IgD-negative memory B cell (primary cell): ENCODE results near the gene CNGA1. TPM values are rescaled to one million over a fixed set of nuclear protein-coding genes. Genes with fewer than 3 reads are reported as not detected.

Experiments used
- H3K27ac Mint-ChIP-seq, 3 donors: one replicate each; pipeline ENCODE4 v1.8.0; 2020 to 2022; ENCODE audit warnings: mild to moderate bottlenecking in 3 of 3, mixed read lengths in 3 of 3, moderate library complexity in 1 of 3
- H3K27me3 Mint-ChIP-seq: one replicate; pipeline ENCODE4 v1.8.0; 2021; ENCODE audit warnings: mixed read lengths
- H3K36me3 Mint-ChIP-seq: one replicate; pipeline ENCODE4 v1.8.0; 2020; ENCODE audit warnings: mild to moderate bottlenecking, mixed read lengths
- H3K4me1 Mint-ChIP-seq, 3 donors: one replicate each; pipeline ENCODE4 v1.8.0; 2020 to 2022; ENCODE audit warnings: mixed read lengths in 3 of 3, mild to moderate bottlenecking in 1 of 3
- H3K4me3 Mint-ChIP-seq, 4 donors: one replicate each; pipeline ENCODE4 v1.8.0; 2020 to 2022; ENCODE audit warnings: mild to moderate bottlenecking in 4 of 4, mixed read lengths in 4 of 4, moderate library complexity in 3 of 4
- H3K9me3 Mint-ChIP-seq, 3 donors: one replicate each; pipeline ENCODE4 v1.8.0; 2020 to 2021; ENCODE audit warnings: mixed read lengths in 3 of 3, mild to moderate bottlenecking in 1 of 3
- polyA plus RNA-seq: library from polyadenylated mRNA; unstranded; fragments of 300-500 nt; fragmentation: Illumina TruSeq; gene quantifications from one replicate; pipeline ENCODE4 v1.2.3, GENCODE V29; 2021

Gene CNGA1
- polyA plus RNA-seq, 1 donor from 2014 or later, result not detected

DNA sequence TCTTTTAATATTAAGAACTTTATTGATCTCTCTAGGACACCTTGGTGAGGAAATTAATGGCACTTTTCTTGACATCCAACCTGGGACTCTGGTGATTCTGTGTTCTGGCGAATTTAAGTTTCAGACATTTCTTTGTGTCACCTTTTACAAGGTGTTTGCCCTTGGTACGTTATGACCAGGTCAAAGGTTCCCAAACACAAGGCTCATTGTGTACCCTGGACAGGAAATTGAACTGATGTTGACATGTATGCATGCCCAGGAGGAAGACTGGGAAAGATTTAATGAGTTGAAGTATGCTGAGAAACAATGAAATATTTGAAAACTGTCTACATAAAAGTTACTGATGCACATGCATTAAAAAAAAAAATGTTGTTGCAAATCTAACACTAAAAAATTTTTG is 22.2 kb upstream of the CNGA1 start:
- H3K27ac Mint-ChIP-seq, result no peak overlapping the region
- H3K4me3 Mint-ChIP-seq, result no peak overlapping the region
- no peaks in the 10 kb centered on the region for H3K9me3 Mint-ChIP-seq
- no peaks in the 10 kb centered on the region for H3K36me3 Mint-ChIP-seq
- peaks cover 25% of the 10 kb centered on the region for H3K27me3 Mint-ChIP-seq
- peaks cover 10 to 43% (median 40%) of the 10 kb centered on the region in 3 donors for H3K4me1 Mint-ChIP-seq

DNA sequence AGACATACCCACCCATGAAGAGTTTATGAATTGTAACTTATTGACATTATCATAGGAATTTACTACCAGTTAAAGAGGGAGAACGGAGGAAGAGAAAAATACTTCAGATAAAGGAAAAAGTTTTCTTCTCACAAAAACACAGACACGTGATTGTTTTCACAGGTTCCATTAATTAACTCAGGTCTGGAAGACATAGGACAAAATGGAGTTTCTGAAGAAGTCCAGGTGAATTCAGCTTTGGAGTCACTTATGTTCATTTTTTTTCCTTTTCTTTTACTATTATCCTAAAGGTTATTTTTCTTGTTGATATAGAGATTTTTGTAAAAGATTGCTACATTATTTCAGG is 20.6 kb upstream of the CNGA1 start:
- Mint-ChIP-seq H3K27me3 (peaks cover 10% of the 10 kb centered on the region), H3K9me3 (no peaks in the 10 kb centered on the region), H3K4me3 (peak overlapping the region in 2 of 4 donors; percentile 72 to 79), H3K36me3 (no peaks in the 10 kb centered on the region), H3K27ac (peak overlapping the region in 2 of 3 donors; percentile 12 to 26), H3K4me1 (peaks cover 10 to 33% (median 30%) of the 10 kb centered on the region in 3 donors)

DNA sequence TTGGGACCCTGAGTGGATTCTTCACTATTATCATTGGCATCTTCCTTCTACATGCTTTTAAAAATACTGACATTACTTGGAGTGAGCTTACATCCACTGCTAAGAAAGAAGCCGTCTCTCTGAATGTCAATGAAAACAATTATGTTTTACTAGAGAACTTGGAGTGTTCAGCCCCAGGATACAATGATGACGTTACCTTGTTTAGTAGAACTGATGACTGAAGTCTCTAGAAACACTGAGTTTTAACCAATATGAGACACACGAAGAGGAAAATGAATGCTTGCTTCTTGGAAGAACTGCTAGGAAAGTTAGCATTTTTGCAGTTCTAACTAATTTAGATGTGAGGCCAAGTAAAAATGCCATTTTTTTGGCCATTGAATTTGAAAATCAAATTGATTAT is 19.5 kb upstream of the CNGA1 start:
- Mint-ChIP-seq H3K27ac (peak overlapping the region in 1 of 3 donors; percentile 26), H3K27me3 (peaks cover 2% of the 10 kb centered on the region), H3K9me3 (no peaks in the 10 kb centered on the region), H3K4me1 (peaks cover 10 to 28% (median 25%) of the 10 kb centered on the region in 3 donors), H3K36me3 (no peaks in the 10 kb centered on the region), H3K4me3 (no peak overlapping the region)

DNA sequence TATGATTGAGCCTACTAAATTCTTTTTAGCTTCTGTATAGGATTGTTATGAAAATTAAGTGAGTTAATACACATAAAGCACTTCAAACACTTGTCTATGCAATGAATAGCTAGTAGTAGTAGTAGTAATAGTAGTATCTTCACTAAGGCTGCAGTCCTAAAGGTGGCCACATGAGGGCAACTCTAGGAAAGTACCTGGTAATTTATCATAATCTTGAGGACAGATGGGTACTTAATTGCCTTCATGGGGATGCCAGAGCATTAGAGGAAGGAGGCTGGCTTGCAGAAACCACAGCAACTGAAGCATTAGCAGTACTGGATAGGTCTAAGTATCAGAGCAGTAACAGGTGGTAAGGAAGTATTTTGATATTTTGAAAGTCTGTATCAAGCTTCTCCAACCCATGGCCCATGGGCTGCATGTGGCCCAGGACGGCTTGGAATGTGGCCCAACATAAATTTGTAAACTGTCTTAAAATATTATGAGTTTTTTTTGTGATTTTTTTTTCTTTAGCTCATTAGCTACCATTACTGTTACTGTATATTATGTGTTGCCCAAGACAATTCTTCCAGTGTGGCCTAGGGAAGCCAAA is 17.4 kb upstream of the CNGA1 start:
- Mint-ChIP-seq H3K4me3 (no peak overlapping the region), H3K36me3 (no peaks in the 10 kb centered on the region), H3K9me3 (no peaks in the 10 kb centered on the region), H3K27me3 (peaks cover 2% of the 10 kb centered on the region), H3K27ac (peak overlapping the region in 1 of 3 donors; percentile 71), H3K4me1 (peaks cover 10 to 28% (median 25%) of the 10 kb centered on the region in 3 donors)

DNA sequence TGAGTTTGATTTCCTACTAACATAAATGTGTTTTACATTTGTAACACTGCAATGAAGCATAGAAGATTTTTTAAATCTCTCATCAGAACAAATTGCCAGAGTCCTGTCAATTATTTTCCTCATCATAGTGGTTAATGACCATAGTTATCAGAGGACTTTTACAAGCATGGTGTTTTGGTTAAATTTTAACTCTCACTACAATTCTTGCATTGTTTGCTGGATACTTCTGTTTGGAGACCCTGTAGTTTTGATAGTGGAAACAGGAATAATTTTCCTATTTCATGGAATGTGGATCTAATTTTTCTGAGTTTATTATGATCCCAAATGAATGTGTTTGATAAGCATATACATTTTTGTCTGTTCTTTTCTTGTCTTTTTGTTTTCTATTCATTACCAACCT is 16.9 kb upstream of the CNGA1 start:
- no peak overlapping the region for H3K27ac Mint-ChIP-seq
- no peaks in the 10 kb centered on the region for H3K9me3 Mint-ChIP-seq
- no peaks in the 10 kb centered on the region for H3K36me3 Mint-ChIP-seq

DNA sequence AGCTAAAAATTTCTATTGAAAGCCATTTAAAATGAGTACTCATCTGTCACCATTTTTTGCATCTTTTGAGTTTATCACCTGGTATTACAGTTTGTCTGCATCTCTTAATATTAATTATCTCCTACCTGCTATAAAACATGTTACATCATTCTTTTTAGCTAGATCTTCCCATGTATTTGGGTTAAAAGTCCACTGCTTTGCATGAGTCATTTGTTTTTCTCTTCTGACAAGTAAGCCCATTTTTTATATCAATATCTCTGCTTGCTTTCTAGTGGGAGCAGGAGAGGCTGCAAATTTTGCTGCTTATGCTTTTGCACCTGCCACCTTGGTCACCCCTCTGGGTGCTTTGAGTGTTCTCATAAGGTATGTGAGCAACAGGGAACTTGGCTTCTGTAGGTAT is 16.2 kb upstream of the CNGA1 start:
- peaks cover 10 to 33% (median 29%) of the 10 kb centered on the region in 3 donors for H3K4me1 Mint-ChIP-seq
- H3K9me3 Mint-ChIP-seq, result peaks cover 0 to 2% (median 0%) of the 10 kb centered on the region in 3 donors
- H3K4me3 Mint-ChIP-seq, result no peak overlapping the region
- peaks cover 2% of the 10 kb centered on the region for H3K27me3 Mint-ChIP-seq
- H3K27ac Mint-ChIP-seq, result no peak overlapping the region
- H3K36me3 Mint-ChIP-seq, result no peaks in the 10 kb centered on the region

More for the DNA sequence above, 16.9 kb upstream of the CNGA1 start:
- no peak overlapping the region for H3K4me3 Mint-ChIP-seq
- H3K4me1 Mint-ChIP-seq, result peaks cover 10 to 33% (median 27%) of the 10 kb centered on the region in 3 donors
- H3K27me3 Mint-ChIP-seq, result peaks cover 2% of the 10 kb centered on the region

- Mint-ChIP-seq H3K36me3 (no peaks in the 10 kb centered on the region), H3K27me3 (peaks cover under 1% of the 10 kb centered on the region), H3K27ac (no peak overlapping the region), H3K4me3 (no peak overlapping the region), H3K4me1 (peaks cover 6 to 30% (median 27%) of the 10 kb centered on the region in 3 donors), H3K9me3 (peaks cover 0 to 2% (median 0%) of the 10 kb centered on the region in 3 donors)
Observed at GRCh38 chr4:48031802-48032525, 15.5 kb upstream of the CNGA1 start.

DNA sequence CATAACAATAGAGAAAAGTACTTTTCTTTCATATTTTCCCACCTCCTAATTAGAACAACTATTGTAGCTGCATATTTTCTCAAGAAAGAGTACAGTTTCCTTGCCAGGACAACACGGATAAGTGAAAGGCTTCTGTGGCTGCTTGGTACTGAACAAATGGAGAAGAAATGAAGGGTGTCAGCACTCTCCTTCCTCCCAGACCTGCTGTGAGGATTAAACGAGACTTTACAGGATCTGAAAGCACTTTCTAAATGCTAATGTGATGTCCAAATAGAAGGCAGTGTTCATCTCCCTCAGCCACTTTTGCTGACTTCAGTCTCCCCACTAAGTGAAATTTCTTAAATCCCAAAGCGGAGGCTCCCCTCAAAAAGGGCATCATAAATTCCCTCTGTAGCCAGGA is 14.0 kb upstream of the CNGA1 start:
- Mint-ChIP-seq H3K27me3 (peaks cover 4% of the 10 kb centered on the region), H3K4me3 (no peak overlapping the region), H3K9me3 (peaks cover 0 to 2% (median 0%) of the 10 kb centered on the region in 3 donors), H3K4me1 (peaks cover 2 to 19% (median 14%) of the 10 kb centered on the region in 3 donors), H3K36me3 (no peaks in the 10 kb centered on the region), H3K27ac (no peak overlapping the region)

DNA sequence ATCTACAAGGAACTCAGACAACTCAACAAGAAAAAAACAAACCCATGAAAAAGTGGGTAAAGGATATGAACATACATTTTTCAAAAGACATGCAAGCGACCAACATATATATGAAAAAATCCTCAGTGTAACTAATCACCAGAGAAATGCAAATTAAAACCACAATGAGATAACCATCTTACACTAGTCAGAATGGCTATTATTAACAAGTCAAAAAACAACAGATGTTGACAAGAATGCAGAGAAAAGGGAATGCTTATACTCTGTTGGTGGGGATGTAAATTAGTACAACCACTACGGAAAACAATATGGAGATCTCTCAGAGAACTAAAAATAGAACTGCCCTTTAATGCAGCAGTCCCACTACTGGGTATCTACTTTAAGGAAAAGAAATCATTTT is 12.2 kb upstream of the CNGA1 start:
- H3K27ac Mint-ChIP-seq, result no peak overlapping the region
- H3K9me3 Mint-ChIP-seq, result peaks cover 0 to 2% (median 0%) of the 10 kb centered on the region in 3 donors
- H3K4me1 Mint-ChIP-seq, result peaks cover 0 to 8% (median 6%) of the 10 kb centered on the region in 3 donors
- no peak overlapping the region for H3K4me3 Mint-ChIP-seq
- H3K27me3 Mint-ChIP-seq, result peaks cover 9% of the 10 kb centered on the region
- H3K36me3 Mint-ChIP-seq, result no peaks in the 10 kb centered on the region

DNA sequence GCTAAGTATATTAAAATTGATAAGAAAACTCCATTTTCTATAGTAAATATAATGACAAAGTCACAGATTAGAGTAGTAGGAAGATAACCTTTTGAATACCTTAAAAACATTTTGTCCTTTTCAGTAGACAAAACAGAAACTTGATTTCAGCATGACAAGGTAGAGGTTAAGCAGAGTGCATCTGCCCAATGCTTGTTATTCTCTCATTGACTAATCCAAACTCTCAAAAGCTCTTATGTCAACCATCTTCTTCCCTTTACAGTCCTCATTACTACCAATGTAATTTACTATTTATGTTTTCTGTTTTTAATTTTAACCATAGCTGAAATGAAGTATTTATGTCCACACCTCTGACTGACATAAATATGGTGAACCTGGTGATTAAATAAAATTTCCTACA is 11.2 kb upstream of the CNGA1 start:
- Mint-ChIP-seq H3K4me3 (no peak overlapping the region), H3K27me3 (peaks cover 11% of the 10 kb centered on the region), H3K36me3 (no peaks in the 10 kb centered on the region), H3K27ac (no peak overlapping the region), H3K4me1 (peaks cover 0 to 7% (median 4%) of the 10 kb centered on the region in 3 donors), H3K9me3 (peaks cover 0 to 2% (median 0%) of the 10 kb centered on the region in 3 donors)

DNA sequence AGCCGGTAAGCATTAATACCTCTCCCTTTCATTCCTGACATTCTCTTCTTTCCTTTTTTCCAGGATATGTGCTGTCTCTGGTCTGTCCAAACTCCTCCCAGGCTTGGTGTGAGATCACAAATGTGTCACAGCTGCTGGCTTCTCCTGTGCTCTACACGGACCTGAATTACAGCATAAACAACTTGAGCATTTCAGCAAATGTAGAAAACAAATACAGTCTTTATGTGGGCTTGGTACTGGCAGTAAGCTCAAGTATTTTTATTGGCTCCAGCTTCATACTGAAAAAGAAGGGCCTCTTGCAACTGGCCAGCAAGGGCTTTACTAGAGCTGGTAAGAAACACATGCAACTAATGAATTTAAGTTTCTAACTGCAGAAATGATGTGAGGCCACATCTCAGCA is 8.5 kb upstream of the CNGA1 start:
- peaks cover 17% of the 10 kb centered on the region for H3K27me3 Mint-ChIP-seq
- H3K9me3 Mint-ChIP-seq, result peaks cover 0 to 2% (median 0%) of the 10 kb centered on the region in 3 donors
- H3K4me1 Mint-ChIP-seq, result peaks cover 1 to 10% (median 6%) of the 10 kb centered on the region in 3 donors
- H3K36me3 Mint-ChIP-seq, result no peaks in the 10 kb centered on the region
- no peak overlapping the region for H3K4me3 Mint-ChIP-seq
- H3K27ac Mint-ChIP-seq, result no peak overlapping the region

DNA sequence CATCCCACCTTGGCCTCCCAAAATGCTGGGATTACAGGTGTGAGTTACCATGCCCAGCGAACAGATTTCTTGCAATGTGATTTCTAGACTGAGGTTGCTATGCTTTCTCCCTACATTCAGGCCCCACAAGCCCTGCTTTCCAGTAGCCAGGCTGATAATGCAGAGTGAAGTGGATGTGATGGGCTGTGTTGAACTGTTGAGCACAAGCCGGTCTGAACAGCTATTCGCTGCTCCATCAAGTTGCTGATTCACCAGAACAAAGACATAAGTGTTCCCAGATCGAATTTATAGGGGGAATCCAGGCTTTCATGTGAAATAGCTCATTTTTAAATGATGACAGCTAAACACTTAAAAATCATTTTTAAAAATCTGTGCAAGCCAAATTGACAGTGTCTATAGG is 8.0 kb upstream of the CNGA1 start:
- H3K27ac Mint-ChIP-seq, result no peak overlapping the region
- peaks cover 3 to 10% (median 8%) of the 10 kb centered on the region in 3 donors for H3K4me1 Mint-ChIP-seq
- H3K36me3 Mint-ChIP-seq, result no peaks in the 10 kb centered on the region
- H3K4me3 Mint-ChIP-seq, result no peak overlapping the region
- H3K27me3 Mint-ChIP-seq, result peaks cover 17% of the 10 kb centered on the region
- peaks cover 0 to 2% (median 0%) of the 10 kb centered on the region in 3 donors for H3K9me3 Mint-ChIP-seq

DNA sequence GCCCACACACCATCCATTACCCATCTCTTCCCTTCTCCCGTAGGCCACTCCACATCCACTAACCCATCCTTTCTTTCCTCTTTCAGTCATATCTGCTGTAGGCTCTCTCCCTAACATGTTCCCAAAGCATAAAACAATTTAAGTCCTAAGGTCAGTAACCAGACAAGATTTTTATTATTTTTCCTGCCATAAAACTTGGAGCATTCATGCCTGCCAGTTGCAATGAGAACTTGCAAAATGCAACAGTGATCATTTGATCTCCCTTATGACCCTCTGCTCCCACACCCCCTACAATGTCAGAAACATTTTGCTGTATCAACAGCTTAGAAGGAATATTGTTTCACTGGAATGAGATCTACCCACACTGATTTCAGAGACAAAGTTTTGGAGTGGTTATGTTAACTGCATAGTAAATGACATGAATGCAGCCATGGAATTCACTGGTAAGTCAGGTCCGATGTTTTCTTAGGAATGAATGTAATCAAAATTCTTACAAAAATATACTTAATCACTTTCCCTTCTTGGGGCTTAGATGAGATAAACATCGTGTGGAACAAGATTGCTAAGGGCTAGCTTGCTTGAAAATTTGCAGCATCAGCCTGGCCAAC is 5.8 kb upstream of the CNGA1 start:
- H3K27ac Mint-ChIP-seq, result no peak overlapping the region
- no peaks in the 10 kb centered on the region for H3K9me3 Mint-ChIP-seq
- peaks cover 5 to 8% (median 6%) of the 10 kb centered on the region in 3 donors for H3K4me1 Mint-ChIP-seq
- no peaks in the 10 kb centered on the region for H3K36me3 Mint-ChIP-seq
- no peak overlapping the region for H3K4me3 Mint-ChIP-seq
- peaks cover 22% of the 10 kb centered on the region for H3K27me3 Mint-ChIP-seq

DNA sequence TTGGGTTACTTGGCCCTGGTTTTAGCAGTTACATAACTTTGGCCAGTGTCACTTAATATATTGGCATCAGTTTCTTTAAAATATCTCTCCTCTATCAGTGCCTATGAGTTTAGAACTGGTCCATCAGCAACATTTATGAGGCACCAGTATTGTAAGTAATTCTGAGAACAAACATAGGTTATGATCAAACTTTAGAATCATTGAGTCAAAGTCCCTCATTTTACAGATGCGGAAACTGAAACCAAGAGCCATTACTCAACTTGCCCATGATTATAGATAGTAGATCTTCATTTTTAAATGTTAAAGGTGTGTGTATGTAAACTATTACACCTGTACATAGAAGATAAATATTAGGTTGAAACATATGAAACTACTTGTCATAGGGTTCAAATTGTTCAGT is 4.6 kb upstream of the CNGA1 start:
- no peaks in the 10 kb centered on the region for H3K9me3 Mint-ChIP-seq
- peaks cover 23% of the 10 kb centered on the region for H3K27me3 Mint-ChIP-seq
- no peak overlapping the region for H3K4me3 Mint-ChIP-seq
- H3K4me1 Mint-ChIP-seq, result peaks cover 7 to 12% (median 7%) of the 10 kb centered on the region in 3 donors
- no peaks in the 10 kb centered on the region for H3K36me3 Mint-ChIP-seq
- no peak overlapping the region for H3K27ac Mint-ChIP-seq

GRCh38 chr4:48018112-48018511 is 1.6 kb upstream of the CNGA1 start:
- H3K9me3 Mint-ChIP-seq, result no peaks in the 10 kb centered on the region
- H3K27ac Mint-ChIP-seq, result no peak overlapping the region
- no peaks in the 10 kb centered on the region for H3K36me3 Mint-ChIP-seq
- peak overlapping the region in 1 of 4 donors; percentile 85 for H3K4me3 Mint-ChIP-seq
- peaks cover 25% of the 10 kb centered on the region for H3K27me3 Mint-ChIP-seq
- H3K4me1 Mint-ChIP-seq, result peaks cover 11 to 16% (median 11%) of the 10 kb centered on the region in 3 donors
